NCI-H146 (cell line): ENCODE results near the gene TIGD1.
A peak's percentile ranks its signal among the peaks of the same experiment; 100 is the strongest.

Experiments
- DNase-seq: peaks from one replicate; lab custom pipeline; 2025; lab: John Stamatoyannopoulos, UW

The TIGD1 gene

DNA sequence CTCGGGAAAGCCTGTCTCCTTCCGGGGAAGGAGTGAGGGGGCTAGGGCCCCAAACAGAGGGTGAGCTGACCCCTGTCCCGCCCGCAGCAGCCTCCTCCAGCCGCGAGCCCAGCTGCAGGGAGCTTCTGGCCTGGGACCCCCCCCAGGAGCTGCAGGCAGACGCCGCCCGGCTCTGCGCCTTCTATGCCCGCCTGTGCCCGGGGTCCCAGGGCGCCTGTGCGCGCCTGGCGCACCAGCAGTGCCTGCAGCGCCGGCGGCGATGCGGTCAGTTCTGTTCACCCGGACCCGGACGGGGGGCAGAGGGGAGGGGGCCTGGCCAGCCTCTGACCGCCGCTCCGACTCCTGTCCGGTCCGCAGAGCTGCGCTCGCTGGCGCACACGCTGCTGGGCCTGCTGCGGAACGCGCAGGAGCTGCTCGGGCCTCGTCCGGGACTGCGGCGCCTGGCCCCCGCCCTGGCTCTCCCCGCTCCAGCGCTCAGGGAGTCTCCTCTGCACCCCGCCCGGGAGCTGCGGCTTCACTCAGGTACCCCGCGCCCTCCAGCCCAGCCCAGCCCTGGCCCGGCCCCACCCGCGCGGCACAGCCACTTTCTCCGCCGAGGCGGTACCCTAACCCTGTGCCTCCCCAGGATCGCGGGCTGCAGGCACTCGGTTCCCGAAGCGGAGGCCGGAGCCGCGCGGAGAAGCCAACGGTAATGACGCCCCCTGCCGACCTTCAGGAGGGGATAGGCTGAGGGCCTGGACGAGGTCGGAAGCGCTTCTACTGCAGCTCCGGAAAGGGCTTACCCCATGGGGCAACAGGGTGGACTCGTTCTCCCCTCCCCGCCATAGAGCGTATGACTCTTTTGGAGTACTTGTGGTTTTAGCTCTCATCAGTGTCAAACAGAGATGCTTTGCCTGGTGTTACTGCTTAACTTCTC is 26.4 kb downstream of the TIGD1 start:
- peak; percentile 29 for DNase-seq

GRCh38 chr2:232523402-232523681 is 27.0 kb downstream of the TIGD1 start:
- DNase-seq: no peak

- DNase-seq: no peak
These were observed 27.5 kb downstream of the TIGD1 start for GRCh38 chr2:232522623-232523401.

- peak; percentile 25 for DNase-seq
These were observed 28.3 kb downstream of the TIGD1 start for GRCh38 chr2:232521959-232522622.

DNA sequence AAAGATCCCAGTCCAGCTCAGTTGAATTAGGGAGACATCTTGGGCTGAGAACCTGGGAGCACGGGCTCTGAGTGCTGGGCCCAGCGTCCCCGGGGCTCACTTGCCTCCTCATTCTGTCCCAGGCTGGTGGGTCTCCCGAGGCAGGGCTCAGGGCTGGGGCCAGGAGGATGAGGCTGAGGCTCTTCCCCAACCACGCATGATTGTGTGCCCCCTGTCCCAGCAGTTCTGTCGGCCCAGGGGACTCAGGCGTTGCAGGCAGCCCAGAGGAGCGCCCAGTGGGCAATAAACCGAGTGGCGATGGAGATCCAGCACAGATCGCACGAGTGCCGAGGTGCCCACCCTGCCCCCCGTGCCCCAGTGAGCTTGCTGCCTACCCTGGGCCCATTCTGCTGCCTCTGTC is 29.3 kb downstream of the TIGD1 start:
- no peak for DNase-seq

- DNase-seq: no peak
These were observed 29.9 kb downstream of the TIGD1 start for GRCh38 chr2:232520489-232520888.

DNA sequence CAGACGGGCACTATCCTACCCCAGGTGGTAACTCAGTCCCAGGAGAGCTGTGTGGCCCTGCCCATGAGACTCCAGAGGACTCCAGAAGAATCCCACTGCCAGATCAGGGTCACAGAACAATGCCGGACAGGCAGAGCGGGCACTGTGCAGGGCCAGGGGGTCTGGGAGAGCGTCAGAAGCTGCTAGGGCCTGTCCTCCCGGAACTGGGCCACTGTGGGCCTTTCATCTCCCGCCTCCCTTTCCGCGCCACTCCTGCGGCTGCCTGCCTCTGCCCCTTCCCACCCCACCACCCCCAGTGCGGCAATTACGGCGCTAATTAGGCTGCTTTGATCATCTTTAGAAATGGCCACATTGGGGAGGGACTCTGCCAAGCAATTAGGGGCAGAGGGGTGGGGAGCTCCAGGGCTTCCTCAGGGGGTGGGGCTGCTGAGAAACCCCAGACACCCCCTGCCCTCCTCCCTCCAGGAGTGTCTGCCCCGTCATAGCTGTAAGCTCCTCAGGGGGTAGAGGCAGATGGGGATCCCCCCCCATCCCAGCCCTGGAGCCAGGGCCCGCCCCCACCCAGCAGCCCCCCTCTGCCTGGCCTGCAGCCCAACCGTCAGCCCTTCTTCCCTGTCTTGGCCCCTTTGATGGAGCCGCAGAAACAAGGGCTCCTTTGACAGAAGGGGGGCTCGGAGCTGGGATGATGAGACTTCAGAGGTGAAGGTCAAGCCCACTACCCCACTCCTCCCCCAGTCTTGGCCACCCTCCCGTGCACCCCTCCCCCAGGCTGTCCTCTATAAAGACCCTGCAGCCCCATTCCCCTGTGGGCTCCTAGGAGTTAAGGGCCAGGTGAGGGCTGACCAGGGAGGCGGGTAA is 30.5 kb downstream of the TIGD1 start, which contains the start of gene PRSS56:
TSS of gene PRSS56 (plus strand) at position 808 of the 858 bp plus-strand sequence. CDS start 211 bp downstream, outside the sequence.
- DNase-seq: peak; percentile 16

GRCh38 chr2:232518844-232519243 is 31.5 kb downstream of the TIGD1 start:
- DNase-seq: no peak

DNA sequence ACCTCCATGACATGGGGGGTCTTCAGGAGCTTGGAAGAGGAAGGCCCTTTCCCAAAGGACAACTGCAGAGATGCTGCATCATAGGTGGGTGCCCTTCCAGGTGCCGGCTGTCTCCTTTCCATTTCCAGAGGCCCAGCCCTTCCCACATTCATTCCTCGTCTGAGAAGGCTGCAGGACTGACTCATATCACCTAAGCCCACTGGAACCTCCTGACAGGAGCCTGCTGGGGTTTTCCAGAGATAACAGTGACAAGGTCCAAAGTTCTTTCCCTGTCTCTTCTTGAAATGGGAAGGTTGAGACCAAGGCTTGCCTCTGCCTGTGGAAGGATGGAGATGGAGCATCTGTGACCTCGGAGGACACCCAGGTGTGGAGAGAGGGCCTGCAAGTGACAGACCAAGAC is 33.8 kb downstream of the TIGD1 start:
- DNase-seq: no peak

DNA sequence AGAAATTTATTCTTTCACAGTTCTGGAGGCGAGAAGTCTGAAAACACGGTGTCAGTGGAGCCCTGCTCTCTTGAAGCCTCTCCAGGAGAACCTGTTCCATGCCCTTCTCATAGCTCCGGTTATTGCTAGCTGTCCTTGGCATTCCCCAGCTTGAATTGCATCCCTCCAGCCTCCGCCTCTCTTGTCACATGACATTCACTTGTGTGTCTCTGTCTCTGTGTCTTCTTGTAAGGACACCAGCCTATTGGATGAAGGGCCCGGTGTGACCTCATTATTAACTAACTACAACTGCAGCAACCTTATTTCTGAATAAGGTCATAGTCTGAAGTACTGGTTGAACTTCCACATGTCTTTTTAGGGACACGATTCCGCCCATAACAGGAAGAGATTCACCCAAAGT is 34.7 kb downstream of the TIGD1 start:
- DNase-seq: no peak

DNA sequence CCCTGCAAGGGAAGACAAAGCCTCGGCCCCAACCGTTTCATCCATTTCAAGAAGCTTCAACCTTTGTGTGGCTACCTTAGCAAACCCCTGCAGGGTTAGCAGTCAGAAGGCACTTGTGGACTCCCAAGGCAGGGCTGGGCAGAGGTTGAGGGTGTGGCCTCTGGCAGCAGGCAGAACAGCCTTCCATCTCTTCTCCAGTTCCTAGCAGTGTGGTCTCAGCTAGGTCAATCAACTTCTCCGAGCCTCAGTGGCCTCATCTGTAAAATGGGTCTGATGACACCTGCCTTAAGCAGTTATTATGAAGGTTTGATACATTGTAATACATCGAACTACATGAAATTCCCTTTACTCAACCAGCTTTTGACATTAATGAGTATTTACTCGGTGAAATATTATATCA is 37.0 kb downstream of the TIGD1 start:
- DNase-seq: no peak

GRCh38 chr2:232512602-232513001 is 37.8 kb downstream of the TIGD1 start:
- peak; percentile 24 for DNase-seq

GRCh38 chr2:232511336-232511890 is 38.9 kb downstream of the TIGD1 start:
- no peak for DNase-seq

DNA sequence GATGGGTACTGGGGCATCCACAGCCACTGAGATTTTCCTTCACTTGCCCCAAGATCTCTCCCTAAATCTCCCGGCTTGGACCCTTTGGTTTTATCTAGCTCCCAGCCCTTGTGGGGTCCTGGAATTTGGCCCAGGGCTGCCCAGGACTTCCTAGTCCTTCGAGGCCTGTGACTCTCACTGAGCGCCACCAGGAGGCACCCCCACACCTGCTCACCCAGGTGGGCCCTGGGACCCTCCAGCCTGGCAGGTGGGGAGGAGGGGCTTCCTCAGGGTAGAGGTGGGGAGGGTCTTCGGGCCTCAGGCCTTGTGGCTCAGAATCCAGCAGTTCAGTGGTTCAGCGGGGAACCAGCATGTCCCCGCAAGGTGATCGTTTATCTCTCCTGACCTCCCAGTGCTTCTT is 42.1 kb downstream of the TIGD1 start:
- DNase-seq: no peak

DNA sequence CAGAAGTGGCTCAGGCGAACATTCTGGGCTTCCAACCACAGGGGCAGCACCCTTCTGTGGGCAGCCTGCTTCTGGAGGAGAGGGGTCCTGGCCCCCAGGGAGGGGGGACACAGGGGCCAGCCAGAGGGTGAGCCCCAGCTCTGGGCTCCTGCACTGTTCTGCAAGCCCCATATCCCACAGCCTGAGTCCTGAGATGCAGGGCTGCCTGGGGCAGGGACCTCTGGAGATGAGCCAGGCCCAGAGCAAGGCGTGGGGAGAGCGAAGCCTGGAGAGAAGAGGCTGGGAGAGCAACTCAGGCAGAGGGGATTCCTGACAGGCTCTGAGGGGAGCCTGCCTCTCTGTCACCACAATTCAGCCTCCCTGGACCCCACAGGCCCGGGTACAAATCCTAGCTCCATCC is 43.6 kb downstream of the TIGD1 start:
- DNase-seq: no peak

DNA sequence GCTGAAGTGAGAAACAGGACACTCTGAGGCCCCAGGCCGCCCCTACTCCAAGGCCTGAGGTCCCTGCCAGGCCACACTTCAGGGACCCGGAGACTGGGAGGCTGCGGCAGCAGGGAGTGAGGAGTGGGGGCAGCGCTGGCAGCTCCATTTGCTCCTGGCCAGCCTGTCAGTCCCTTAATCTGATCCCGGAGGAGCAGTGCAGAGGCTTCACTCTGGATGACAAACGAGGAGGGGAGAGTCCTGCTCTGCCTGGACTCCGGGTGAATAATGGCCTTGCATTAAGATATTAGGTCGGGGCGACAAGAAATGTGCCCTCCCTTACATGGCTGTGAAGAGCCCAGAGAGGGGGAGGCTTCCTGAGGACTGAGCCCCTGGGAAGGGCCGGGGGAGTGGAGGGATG is 44.5 kb downstream of the TIGD1 start:
- DNase-seq: no peak

GRCh38 chr2:232504438-232504837 is 45.9 kb downstream of the TIGD1 start:
- peak; percentile 20 for DNase-seq

DNA sequence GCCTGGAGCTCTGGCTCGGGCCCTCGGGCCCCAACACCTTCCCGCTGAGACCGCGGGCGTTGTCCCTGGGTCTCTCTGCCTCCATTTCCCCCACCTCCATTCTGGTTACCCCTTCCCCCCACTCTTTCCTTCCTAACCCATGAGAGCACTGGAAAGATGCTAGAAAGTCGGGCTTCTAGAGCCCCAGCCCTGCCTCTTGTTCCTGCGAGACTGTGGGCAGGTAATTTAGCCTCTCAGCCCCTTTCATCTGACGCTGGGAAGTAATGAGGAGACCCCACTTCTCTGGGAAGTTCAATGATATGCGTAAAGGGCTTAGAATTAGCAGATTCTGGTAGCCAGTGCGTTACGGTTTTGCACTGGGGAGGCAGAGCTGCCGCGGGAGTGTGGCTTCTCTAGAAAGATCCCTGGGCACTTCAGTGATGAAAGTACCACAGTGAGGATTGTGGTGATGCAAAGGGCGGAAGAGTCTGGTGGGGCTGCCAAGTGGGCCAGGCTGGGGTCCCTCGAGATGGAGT is 46.5 kb downstream of the TIGD1 start:
- DNase-seq: no peak

- DNase-seq: peak; percentile 20
These were observed 47.2 kb downstream of the TIGD1 start for GRCh38 chr2:232502911-232503808.

DNA sequence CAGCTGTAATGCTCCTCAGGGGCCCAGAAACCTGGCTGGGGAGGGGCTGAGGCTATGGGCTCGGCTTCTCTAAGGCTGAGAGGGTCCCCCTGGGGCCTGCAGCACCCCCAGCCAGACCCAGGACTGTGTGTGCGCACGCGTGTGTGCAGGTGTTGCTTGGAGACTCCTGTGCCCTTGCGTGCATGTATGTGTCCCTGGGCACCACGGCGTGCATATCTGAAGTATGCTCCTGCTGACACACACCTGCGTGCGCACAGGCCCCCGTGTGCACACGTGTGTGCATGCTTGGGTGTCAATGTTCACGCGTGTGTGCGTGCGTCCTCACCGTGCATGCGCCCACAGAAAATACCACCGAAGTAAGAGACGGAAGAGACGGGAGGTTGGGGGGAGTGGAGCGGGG is 47.8 kb downstream of the TIGD1 start:
- DNase-seq: no peak
